Liver (tissue), 9 donors: ENCODE data around the gene CARS1. TPM values are rescaled to one million over a fixed set of nuclear protein-coding genes. Genes with fewer than 3 reads are reported as not detected.

Experiments used
- DNase-seq: peaks from one replicate; pipeline ENCODE4 v3.0.0-alpha.2; 2017; ENCODE audit warnings: low spot score
- H3K27ac ChIP-seq, 2 donors: one replicate each; pipeline ENCODE4 v1.7.0; 2013; ENCODE audit warnings: inconsistent platforms in 2 of 2, low read length in 2 of 2, control low read depth in 1 of 2, low read depth in 1 of 2, mild to moderate bottlenecking in 1 of 2
- H3K27me3 ChIP-seq, 4 donors: one replicate each; pipeline versions ENCODE4 v1.6.1 to v1.7.0; 2013; ENCODE audit warnings: low read length in 3 of 4, inconsistent platforms in 1 of 4, mild to moderate bottlenecking in 1 of 4, moderate library complexity in 1 of 4; ENCODE audit not compliant: control insufficient read depth in 4 of 4, insufficient read depth in 4 of 4
- H3K36me3 ChIP-seq, 4 donors: one replicate each; pipeline versions ENCODE4 v1.6.1 to v1.7.0; 2013; ENCODE audit warnings: low read length in 3 of 4, mild to moderate bottlenecking in 3 of 4, low read depth in 1 of 4, moderate library complexity in 1 of 4; ENCODE audit not compliant: control insufficient read depth in 4 of 4, insufficient read depth in 3 of 4
- H3K4me1 ChIP-seq, 4 donors: one replicate each; pipeline versions ENCODE4 v1.6.1 to v1.7.0; 2013; ENCODE audit warnings: low read length in 3 of 4, mild to moderate bottlenecking in 3 of 4, moderate library complexity in 1 of 4; ENCODE audit not compliant: control insufficient read depth in 4 of 4, insufficient read depth in 4 of 4
- H3K4me3 ChIP-seq, 3 donors: one replicate each; pipeline versions ENCODE4 v1.6.1 to v1.7.0; 2013; ENCODE audit warnings: low read length in 3 of 3, control low read depth in 1 of 3, low read depth in 1 of 3, mild to moderate bottlenecking in 1 of 3
- H3K9ac ChIP-seq, 2 donors: one replicate each; pipeline ENCODE4 v1.7.0; 2013; ENCODE audit warnings: low read length in 2 of 2, mild to moderate bottlenecking in 2 of 2, moderate library complexity in 2 of 2, control low read depth in 1 of 2, low read depth in 1 of 2
- H3K9me3 ChIP-seq, 4 donors: one replicate each; pipeline versions ENCODE4 v1.6.1 to v1.7.0; 2013; ENCODE audit warnings: low read length in 3 of 4; ENCODE audit not compliant: control insufficient read depth in 4 of 4
- EGR1 ChIP-seq, 2 donors: IDR thresholded peaks; 2 replicates each; pipeline ENCODE4 v1.6.1; 2016 to 2018; ENCODE audit warnings: antibody characterized with exemption in 2 of 2, low read depth in 2 of 2
- FOXA1 ChIP-seq: IDR thresholded peaks from 2 replicates; pipeline ENCODE4 v1.6.1; 2016; ENCODE audit warnings: antibody characterized with exemption
- FOXA2 ChIP-seq: IDR thresholded peaks from 2 replicates; pipeline ENCODE4 v1.6.1; 2016; ENCODE audit warnings: antibody characterized with exemption
- GABPA ChIP-seq, 2 donors: IDR thresholded peaks in 1 of 2; conservative IDR thresholded peaks in 1 of 2; 2 replicates each; pipeline ENCODE4 v1.6.1; 2016; ENCODE audit warnings: antibody characterized with exemption in 2 of 2, mild to moderate bottlenecking in 1 of 2, moderate library complexity in 1 of 2
- HNF4A ChIP-seq, 2 donors: conservative IDR thresholded peaks; 2 replicates each; pipeline ENCODE4 v1.6.1; 2016; ENCODE audit warnings: antibody characterized with exemption in 2 of 2, mild to moderate bottlenecking in 2 of 2
- HNF4G ChIP-seq: IDR thresholded peaks from 2 replicates; pipeline ENCODE4 v1.6.1; 2016; ENCODE audit warnings: antibody characterized with exemption
- JUND ChIP-seq, 2 donors: IDR thresholded peaks; 2 replicates each; pipeline ENCODE4 v1.6.1; 2016; ENCODE audit warnings: antibody characterized with exemption in 2 of 2
- NR2F2 ChIP-seq: IDR thresholded peaks from 2 replicates; pipeline ENCODE4 v1.6.1; 2016; ENCODE audit warnings: antibody characterized with exemption
- RAD21 ChIP-seq, 2 donors: IDR thresholded peaks; 2 replicates each; pipeline ENCODE4 v1.6.1; 2016; ENCODE audit warnings: antibody characterized with exemption in 2 of 2, mild to moderate bottlenecking in 2 of 2
- RXRA ChIP-seq, 2 donors: IDR thresholded peaks; 2 replicates each; pipeline ENCODE4 v1.6.1; 2017 to 2018; ENCODE audit warnings: antibody characterized with exemption in 2 of 2, mild to moderate bottlenecking in 1 of 2
- SP1 ChIP-seq: IDR thresholded peaks from 2 replicates; pipeline ENCODE4 v1.6.1; 2018; ENCODE audit warnings: antibody characterized with exemption, mild to moderate bottlenecking
- TAF1 ChIP-seq: conservative IDR thresholded peaks from 2 replicates; pipeline ENCODE4 v1.6.1; 2016; ENCODE audit warnings: antibody characterized with exemption, mild to moderate bottlenecking
- YY1 ChIP-seq: IDR thresholded peaks from 2 replicates; pipeline ENCODE4 v1.6.1; 2016; ENCODE audit warnings: antibody characterized with exemption, mild to moderate bottlenecking
- WGBS: extraction: QIAGEN DNeasy Blood & Tissue Kit; methylation state at CpG from one replicate; pipeline ENCODE4 v1.1.7; 2013; 5-methylcytosine and 5-hydroxymethylcytosine counted together
- polyA plus RNA-seq, 2 donors: library from polyadenylated mRNA; stranded (reverse) in 1 of 2; unstranded in 1 of 2; fragments of 200-250 nt in 1 of 2; fragments of >200 nt in 1 of 2; fragmentation: Nextera tagmentation in 1 of 2; extraction: Ambion mirVana in 1 of 2; gene quantifications; one replicate each; pipeline versions ENCODE4 v1.2.1 to v1.2.3, GENCODE V29; 2013 to 2015
- total RNA-seq, 2 donors: library from RNA; depleted of rRNA; stranded (reverse); fragments of >200 nt; gene quantifications; one replicate each; pipeline ENCODE4 v1.2.3, GENCODE V29; 2014
- TF ChIP-seq, protein P1 (sequence below): IDR thresholded peaks from 2 replicates; pipeline ENCODE4 v1.6.1; 2016; ENCODE audit warnings: antibody characterized with exemption
- TF ChIP-seq, protein P2 (sequence below): fragments of 150-350 bp; IDR thresholded peaks from 2 replicates; pipeline ENCODE4 v1.5.1; 2017; ENCODE audit warnings: improper control_type of control experiment, low read depth, low read length; ENCODE audit not compliant: missing input control
- TF ChIP-seq, protein P3 (sequence below): IDR thresholded peaks from 2 replicates; pipeline ENCODE4 v1.6.1; 2016; ENCODE audit warnings: antibody characterized with exemption
- TF ChIP-seq, protein P4 (sequence below): IDR thresholded peaks from 2 replicates; pipeline ENCODE4 v1.6.1; 2016; ENCODE audit warnings: antibody characterized with exemption, mild to moderate bottlenecking
- TF ChIP-seq, protein P5 (sequence below): IDR thresholded peaks from 2 replicates; pipeline ENCODE4 v1.6.1; 2016; ENCODE audit warnings: antibody characterized with exemption
- donor health status: healthy.
- donor health status: healthy.
- donor health status: healthy.
- donor health status: healthy.
- donor health status: healthy.

Gene CARS1
- total and polyA plus RNA-seq, 4 donors, result 15.2 to 40.1 (median 22.1) TPM

DNA sequence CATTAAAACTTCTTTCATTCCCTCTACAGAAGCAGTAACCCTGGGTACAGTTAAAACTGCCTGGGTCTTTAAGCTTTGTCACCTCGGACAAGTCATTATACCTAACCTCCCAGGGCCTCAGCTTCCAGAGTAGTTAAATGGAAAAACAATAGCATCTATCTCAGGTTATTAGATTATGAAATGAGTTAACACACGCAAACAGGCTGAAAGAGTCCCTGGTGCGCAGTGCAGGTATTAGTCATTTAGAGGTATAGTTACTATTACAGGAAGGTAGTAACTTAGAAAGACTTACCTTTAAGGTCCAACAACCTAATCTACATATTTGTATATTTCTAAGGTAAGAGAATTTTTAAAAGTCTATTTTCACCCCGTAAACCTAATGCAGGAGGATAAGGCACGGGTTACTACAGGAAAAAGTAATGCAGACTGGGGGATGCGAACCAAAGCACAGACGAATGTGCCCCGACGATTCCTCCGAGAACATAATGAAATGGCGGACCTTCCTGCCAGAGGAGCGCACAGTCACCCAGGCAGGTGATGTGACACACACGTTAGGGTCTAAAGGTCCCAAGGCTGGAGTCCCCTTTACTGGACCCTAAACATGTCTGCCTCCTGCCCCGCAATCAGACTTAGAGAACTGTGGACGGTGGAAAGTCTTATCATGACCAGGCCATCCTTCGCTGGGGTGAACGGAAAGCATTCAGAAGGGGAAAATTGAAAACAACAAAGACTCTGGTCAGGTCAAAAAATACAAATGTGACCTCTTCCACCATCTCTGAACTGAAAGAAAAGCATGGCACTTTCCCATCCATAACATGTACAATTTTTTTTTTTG is 66.4 kb downstream of the CARS1 start:
- no peak for TF ChIP-seq FOXA2
- TF ChIP-seq, protein P1, sequence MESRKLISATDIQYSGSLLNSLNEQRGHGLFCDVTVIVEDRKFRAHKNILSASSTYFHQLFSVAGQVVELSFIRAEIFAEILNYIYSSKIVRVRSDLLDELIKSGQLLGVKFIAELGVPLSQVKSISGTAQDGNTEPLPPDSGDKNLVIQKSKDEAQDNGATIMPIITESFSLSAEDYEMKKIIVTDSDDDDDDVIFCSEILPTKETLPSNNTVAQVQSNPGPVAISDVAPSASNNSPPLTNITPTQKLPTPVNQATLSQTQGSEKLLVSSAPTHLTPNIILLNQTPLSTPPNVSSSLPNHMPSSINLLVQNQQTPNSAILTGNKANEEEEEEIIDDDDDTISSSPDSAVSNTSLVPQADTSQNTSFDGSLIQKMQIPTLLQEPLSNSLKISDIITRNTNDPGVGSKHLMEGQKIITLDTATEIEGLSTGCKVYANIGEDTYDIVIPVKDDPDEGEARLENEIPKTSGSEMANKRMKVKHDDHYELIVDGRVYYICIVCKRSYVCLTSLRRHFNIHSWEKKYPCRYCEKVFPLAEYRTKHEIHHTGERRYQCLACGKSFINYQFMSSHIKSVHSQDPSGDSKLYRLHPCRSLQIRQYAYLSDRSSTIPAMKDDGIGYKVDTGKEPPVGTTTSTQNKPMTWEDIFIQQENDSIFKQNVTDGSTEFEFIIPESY, result no peak
- peak; percentile 78 to 88 for TF ChIP-seq HNF4A (conservative IDR thresholded peaks at IDR 0.05)
- no peak for TF ChIP-seq JUND (IDR thresholded peaks at IDR 0.05)
- TF ChIP-seq, protein P2, sequence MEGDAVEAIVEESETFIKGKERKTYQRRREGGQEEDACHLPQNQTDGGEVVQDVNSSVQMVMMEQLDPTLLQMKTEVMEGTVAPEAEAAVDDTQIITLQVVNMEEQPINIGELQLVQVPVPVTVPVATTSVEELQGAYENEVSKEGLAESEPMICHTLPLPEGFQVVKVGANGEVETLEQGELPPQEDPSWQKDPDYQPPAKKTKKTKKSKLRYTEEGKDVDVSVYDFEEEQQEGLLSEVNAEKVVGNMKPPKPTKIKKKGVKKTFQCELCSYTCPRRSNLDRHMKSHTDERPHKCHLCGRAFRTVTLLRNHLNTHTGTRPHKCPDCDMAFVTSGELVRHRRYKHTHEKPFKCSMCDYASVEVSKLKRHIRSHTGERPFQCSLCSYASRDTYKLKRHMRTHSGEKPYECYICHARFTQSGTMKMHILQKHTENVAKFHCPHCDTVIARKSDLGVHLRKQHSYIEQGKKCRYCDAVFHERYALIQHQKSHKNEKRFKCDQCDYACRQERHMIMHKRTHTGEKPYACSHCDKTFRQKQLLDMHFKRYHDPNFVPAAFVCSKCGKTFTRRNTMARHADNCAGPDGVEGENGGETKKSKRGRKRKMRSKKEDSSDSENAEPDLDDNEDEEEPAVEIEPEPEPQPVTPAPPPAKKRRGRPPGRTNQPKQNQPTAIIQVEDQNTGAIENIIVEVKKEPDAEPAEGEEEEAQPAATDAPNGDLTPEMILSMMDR, result no peak
- TF ChIP-seq, protein P3, sequence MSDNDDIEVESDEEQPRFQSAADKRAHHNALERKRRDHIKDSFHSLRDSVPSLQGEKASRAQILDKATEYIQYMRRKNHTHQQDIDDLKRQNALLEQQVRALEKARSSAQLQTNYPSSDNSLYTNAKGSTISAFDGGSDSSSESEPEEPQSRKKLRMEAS, result no peak
- TF ChIP-seq SP1, result no peak
- no peak for TF ChIP-seq NR2F2
- TF ChIP-seq, protein P4, sequence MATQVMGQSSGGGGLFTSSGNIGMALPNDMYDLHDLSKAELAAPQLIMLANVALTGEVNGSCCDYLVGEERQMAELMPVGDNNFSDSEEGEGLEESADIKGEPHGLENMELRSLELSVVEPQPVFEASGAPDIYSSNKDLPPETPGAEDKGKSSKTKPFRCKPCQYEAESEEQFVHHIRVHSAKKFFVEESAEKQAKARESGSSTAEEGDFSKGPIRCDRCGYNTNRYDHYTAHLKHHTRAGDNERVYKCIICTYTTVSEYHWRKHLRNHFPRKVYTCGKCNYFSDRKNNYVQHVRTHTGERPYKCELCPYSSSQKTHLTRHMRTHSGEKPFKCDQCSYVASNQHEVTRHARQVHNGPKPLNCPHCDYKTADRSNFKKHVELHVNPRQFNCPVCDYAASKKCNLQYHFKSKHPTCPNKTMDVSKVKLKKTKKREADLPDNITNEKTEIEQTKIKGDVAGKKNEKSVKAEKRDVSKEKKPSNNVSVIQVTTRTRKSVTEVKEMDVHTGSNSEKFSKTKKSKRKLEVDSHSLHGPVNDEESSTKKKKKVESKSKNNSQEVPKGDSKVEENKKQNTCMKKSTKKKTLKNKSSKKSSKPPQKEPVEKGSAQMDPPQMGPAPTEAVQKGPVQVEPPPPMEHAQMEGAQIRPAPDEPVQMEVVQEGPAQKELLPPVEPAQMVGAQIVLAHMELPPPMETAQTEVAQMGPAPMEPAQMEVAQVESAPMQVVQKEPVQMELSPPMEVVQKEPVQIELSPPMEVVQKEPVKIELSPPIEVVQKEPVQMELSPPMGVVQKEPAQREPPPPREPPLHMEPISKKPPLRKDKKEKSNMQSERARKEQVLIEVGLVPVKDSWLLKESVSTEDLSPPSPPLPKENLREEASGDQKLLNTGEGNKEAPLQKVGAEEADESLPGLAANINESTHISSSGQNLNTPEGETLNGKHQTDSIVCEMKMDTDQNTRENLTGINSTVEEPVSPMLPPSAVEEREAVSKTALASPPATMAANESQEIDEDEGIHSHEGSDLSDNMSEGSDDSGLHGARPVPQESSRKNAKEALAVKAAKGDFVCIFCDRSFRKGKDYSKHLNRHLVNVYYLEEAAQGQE, result peak; percentile 27
- no peak for TF ChIP-seq RAD21 (IDR thresholded peaks at IDR 0.05)
- TF ChIP-seq EGR1 (IDR thresholded peaks at IDR 0.05; ENCODE audit: low read depth in 2 of 2), result no peak
- TF ChIP-seq, protein P5, sequence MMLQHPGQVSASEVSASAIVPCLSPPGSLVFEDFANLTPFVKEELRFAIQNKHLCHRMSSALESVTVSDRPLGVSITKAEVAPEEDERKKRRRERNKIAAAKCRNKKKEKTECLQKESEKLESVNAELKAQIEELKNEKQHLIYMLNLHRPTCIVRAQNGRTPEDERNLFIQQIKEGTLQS, result no peak
- TF ChIP-seq RXRA (IDR thresholded peaks at IDR 0.05), result no peak
- peak; percentile 94 for TF ChIP-seq YY1
- TF ChIP-seq HNF4G, result peak; percentile 39
- peak; percentile 43 for TF ChIP-seq TAF1
- no peak for TF ChIP-seq GABPA (IDR thresholded peaks at IDR 0.05 in 1 of 2, conservative IDR thresholded peaks at IDR 0.05 in 1 of 2)
- TF ChIP-seq FOXA1, result no peak
- Histone ChIP-seq H3K27ac (peak overlapping the region; percentile 77 to 92), H3K4me3 (peak overlapping the region; percentile 73 to 96 (median 76)), H3K4me1 (peaks cover 9 to 42% (median 39%) of the 10 kb centered on the region in 4 donors), H3K9ac (peak overlapping the region; percentile 63 to 93), H3K9me3 (no peaks in the 10 kb centered on the region), H3K27me3 (no peaks in the 10 kb centered on the region), H3K36me3 (no peaks in the 10 kb centered on the region)
- DNase-seq, result peak; percentile 63
- WGBS, result 2% methylated on average over 17 of the region's 17 CpGs
